ENCODE data around the gene CRYBA2. TPM values are rescaled to one million over a fixed set of nuclear protein-coding genes. Genes with fewer than 3 reads are reported as not detected.

CRYBA2 gene
- total RNA-seq, 1 experiment from 2014 or later: not detected

DNA sequence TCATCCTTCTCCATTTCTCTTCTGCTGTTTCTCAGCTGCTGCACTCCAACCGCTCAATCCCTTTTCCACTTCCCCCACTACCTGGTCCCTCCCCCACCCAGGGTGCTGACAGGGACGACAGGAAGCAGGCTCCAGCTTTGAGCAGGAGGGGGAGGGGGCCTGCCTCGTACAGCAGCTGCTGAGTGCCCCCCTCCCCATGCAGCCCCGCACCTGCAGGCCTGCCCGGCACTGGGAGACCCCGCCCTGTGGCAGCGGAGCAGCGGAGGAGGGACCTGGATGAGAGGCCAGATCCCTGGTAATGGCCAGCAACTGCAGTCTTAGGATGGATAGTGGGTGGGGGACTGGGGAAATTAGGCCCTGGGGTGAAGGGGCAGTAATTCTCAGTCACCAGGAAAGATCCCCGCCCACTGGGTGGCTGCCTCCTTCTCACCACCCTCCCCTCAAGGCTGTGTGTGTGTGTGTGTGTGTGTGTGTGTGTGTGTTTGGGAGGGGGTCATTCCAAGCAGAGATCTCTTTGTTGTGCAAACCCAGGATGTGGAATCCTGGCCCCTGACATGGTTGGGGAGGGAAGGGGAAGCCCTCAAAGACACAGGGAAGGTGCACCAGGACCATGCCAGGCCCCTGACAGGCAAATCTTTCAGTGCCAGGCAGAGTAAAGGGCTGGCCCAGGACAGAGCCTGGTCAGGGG, 6.8 kb upstream of the CRYBA2 start:
- no peak for DNase-seq (ENCODE audit: low read depth)

DNA sequence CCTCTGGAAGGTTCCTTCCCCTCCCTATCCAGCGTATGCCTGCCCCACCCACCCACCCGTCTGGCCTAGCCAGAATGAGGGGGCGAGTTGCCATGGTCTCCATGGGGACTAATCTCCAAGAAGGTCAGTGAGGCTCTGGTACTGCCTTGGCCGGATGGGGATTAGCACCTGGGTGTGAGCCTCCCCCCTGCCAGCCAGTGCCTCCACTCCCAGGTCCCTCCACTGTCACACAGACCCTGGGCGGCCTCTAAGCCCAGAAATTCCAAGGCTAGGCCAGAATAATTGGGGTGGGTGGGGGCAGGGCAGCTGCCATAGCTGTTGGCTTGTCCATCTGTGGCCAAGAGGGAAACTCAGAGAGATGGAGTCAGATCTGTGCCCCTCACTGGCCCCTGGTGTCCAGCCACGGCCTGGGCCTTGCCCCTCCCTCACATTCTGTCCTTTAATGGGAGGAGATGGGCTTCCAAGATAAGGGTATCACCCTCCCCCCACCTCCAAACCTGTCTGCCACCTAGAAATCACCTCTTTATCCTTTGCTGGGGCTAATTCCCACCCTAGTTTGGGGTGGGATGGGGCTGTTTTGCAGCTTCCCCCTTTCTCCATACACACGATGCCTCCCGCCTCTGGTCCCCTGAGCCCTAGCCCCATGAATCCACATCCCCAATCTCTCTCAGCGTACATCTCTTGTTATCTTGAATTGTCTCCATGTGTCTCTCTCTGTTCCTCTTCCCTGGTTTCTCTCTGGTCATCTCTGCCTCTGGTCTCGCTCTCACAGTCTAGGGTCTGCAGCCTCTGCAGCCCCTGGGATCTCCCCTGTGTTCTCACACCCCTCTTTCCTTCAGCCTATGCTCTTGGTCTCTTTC, 6.0 kb upstream of the CRYBA2 start:
- no peak for DNase-seq (ENCODE audit: low read depth)

DNA sequence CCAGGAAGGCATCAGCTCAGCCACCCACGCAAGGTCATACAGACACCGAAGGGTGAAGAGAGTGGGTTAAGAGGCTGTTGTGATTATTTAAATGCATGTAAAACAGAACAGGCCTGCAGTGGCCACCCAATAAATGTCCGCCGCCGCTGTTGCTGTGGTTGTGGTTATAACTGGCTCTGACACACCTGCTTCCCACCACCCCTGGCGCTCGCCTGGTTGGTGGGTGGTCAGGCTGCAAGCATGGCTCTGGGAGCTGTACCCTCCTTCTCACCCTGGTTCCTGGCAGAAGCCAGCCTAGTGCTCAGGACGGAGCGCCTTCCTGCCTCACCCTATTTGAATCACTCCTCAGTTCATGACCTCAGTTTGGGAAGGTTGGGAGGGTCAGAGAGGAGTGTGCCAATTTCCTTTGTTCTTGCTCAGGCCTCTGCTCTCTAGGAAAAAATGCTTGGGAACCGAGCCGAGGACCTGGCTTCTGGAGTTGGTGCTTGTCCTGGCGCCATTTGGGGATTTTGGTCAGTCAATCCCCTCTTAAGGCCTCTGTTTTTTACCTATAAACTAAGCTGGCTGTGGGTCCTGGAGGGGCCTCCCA, 5.3 kb upstream of the CRYBA2 start:
- no peak for DNase-seq (ENCODE audit: low read depth)

DNA sequence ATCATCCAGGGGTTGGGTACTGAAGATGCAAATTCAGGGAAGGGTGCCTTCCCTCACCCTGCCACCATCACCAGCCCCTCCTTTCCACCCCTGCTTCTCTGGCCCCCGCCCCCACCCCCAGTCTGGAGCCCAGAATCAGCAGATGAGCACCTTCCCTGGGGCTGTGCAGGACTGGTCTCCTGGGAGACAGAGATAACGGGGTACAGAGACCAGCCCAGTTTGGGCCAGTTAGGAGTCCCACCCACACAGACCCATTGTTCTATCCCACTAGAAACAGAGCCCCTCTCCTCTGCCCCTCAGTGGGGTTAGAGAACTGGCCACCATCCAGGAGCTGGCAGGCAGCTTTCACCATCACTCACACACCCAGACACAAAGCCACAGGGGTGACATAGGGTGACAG, 4.5 kb upstream of the CRYBA2 start:
- no peak for DNase-seq (ENCODE audit: low read depth)

DNA sequence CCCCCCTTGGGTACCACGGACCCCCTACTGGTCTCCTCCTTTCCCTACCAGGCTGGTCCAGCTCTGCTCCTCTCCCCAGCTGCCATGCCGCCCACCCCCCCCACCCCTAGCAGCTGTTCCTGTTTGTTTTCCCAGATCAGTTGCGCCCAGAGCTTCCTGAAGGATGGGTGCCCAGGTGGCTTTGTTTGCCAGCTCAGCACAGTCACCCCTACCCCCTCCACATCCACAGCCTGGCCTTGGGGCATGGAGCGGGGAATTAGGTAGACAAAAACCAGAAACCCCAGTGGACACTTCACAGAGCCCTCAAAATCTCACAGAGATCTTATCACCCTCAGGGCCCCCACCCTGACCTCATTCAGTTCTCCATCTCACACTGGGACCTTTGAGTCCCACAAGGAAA, 3.7 kb upstream of the CRYBA2 start:
- no peak for DNase-seq (ENCODE audit: low read depth)

DNA sequence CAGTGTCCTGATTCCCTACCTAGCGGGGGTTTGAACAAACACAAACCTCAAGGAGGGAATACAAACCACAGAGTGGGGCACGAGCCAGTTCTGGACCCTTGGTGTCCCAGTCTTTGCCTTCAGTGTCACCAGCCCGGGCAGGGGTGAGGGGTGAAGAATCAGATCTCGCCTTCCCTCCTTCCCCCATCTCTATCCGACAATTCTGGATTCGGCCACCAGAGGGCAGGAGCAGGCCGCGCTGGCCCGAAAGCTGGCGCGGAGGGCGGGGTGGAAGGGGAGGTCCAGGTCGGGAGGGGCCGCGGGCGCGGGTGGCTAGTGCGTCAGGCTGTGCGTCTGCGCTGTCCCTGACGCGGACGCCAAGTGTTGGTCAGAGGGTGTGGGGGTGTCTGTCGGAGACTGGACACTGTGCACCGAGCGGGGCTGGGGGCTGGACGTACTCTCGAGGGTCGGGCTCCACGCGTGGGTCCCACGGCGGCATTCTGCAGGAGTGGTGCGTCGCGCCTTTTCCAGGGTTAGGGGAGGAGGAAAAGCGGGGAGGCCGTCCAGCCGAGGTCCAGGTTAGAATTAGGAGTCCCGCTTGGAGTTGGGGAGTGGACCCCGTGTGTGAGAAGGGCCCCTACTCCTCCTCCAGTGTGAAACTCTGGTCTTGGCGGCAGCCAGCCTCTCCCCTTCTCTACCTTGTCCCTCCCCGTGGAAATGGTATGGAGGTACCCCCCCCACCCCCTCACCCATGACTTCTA, 2.9 kb upstream of the CRYBA2 start:
- peak; percentile 56 for DNase-seq (ENCODE audit: low read depth)

DNA sequence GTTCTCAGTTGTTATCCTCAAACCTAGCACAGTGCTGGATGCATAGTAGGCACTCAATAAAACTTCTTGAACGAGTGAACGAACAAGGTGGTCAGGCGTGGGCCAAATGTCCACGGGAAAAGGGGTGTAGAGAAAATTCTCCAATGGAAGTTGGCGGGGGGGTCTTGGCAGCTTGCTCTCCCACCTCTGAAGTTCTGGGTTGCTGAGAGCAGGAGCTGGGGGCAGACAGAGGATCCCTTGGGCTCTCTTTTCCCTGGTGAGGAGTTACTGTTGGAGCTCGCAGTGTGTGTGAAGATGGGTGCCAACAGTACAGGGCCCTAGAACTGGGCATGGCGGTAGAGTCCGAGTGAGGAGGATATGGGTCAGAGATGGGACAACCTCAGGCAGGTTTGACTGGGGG, 2.3 kb upstream of the CRYBA2 start:
- DNase-seq (ENCODE audit: low read depth): no peak

DNA sequence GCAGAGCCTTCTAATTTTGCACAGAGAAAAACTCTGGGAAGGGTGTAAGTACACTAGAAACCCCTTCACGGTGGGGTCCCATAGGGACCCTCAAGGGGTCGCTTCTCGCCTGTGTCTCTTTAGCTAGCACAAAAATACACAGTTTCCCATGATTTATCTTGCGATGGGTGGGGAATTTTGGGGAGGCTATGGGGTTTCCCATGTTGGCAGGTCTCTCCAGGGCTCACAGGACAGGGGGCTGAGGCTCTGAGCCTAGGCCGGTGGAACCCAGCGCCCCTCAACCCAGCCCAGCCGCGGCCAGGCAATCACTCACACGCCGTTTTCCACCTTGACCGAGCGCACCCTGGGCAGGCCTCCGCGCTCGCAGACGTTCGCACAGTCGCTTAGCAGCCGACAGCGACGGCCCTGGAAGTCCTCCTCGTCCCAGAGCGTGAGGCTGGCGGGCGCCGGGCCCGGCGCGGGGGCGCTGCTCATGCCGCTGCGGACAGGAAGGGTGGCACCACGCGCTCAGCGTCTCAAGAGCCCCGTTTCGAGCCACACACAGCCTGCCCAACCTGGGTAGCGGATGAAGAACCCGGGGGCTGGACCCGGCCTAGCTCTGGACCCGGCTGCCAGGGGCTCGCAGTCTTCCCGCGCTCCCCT, 398 bp downstream of the CRYBA2 start:
- DNase-seq (ENCODE audit: low read depth): no peak

DNA sequence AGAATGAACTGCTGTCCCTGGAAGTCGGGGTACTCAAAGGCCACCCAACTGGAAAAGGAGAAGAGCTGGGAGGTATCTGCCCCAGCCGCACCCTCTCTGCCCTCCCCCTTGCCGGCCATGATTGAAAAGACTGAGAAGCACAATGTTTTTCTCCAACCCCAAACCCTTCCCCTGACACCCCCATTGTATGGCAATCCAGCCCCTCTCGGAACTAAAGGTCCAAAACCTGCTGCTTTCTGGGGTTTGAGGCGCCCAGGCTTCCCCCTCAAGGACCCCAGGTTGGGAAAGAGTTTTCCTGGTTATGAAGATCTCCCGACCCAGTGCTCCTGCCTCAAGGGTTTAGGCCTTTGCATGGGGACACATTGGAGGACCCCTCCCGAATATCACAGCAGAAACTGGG, 1.0 kb downstream of the CRYBA2 start:
- DNase-seq (ENCODE audit: low read depth): no peak

DNA sequence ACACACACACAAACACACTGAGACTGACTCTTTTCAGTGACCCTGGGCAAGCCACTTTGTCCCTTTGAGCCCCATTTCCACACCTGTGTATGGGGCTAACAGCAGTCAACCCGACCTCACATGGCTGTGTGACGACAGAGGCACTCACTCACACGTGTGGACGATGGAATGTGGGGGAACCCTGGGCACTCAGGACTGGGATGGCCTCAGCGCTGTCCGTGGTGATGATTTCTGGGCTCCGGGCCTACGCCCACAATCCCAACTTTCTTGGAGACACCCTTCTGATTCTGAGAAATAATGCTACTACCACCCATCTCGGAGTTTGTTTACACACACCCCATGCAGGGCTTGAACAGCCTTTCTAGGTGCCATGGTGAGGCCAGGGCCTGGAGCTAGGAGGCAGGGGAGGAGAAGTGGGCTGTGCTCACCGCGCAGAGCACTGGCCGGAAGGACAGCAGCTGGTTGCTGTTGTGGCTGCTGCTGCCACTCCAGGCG, 1.5 kb downstream of the CRYBA2 start:
- DNase-seq (ENCODE audit: low read depth): no peak

DNA sequence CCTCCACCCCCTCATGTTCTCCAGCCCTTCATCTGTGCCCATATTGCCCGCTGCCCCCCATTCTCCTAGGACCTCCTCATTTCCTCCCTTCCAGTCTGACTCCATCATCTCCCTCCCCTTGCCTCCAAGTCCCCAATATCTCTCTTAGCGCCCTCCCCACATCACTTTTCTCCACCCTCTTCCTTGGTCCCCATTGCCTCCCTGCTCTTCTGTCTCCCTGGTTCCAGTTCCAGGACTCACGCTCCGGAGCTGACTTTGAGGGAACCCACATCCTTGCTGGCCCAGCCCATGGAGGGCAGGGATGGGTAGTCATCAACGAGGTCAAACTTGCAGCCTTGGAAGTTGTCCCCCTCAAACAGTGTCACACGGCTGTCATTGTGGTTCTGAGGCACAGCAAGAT, 2.6 kb downstream of the CRYBA2 start:
- no peak for DNase-seq (ENCODE audit: low read depth)

DNA sequence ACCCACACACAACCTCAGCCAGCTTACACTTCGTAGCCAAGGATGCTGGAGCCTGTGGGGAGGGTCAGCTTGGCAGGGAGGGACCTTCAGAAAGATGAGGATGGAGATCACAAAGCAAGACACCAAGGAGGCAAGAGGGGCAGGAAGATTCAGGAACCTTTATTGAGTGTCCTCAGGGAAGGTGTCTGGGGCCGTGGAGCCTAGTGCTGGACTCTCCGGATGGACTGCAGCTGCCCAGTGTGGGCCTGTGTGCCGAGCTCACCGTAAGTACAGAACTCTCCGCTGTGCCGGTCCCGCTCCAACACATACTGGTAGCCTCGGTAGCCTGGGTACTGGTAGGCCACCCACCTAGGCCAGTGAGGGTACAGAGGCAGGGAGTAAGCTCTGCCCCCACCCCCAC, 3.2 kb downstream of the CRYBA2 start:
- no peak for DNase-seq (ENCODE audit: low read depth)

DNA sequence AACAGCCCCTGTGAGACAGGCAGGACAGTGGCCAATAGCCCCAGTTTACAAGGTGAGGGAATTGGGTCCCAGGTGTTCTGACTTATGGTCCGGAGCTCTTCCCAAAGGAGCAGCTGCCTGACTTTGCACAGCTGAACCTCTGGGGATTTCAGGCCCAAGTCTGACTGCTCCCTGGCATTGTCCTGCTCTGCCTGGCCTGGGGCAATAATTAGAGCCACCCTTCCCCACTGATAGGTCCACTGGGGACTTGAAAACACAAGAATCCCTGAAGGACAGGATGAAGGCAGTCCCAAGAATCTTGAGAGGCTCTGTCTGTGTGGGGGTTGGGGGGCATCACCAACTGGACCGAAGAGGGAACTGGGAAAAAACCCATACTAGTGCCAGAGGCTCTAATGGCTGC, 4.6 kb downstream of the CRYBA2 start:
- no peak for DNase-seq (ENCODE audit: low read depth)

DNA sequence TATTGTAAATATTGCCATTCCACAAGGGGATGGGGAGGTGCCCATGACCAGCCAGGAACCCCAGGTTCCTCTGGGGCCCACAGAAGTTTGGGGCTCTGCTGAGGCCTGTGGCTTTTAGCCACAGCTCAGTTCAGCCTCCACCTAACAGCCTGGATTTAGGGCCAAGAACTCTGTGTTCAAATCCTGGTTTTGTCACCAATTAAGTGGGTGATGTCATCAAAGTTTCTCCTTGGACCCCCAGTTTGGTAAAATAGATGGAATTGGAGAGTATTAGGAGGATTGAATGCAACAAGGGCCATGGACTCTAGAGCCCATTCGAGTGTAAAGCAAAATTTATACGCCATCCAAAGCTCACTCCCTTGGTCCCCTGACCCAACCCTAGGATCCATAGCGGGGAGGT, 5.1 kb downstream of the CRYBA2 start:
- DNase-seq (ENCODE audit: low read depth): no peak

DNA sequence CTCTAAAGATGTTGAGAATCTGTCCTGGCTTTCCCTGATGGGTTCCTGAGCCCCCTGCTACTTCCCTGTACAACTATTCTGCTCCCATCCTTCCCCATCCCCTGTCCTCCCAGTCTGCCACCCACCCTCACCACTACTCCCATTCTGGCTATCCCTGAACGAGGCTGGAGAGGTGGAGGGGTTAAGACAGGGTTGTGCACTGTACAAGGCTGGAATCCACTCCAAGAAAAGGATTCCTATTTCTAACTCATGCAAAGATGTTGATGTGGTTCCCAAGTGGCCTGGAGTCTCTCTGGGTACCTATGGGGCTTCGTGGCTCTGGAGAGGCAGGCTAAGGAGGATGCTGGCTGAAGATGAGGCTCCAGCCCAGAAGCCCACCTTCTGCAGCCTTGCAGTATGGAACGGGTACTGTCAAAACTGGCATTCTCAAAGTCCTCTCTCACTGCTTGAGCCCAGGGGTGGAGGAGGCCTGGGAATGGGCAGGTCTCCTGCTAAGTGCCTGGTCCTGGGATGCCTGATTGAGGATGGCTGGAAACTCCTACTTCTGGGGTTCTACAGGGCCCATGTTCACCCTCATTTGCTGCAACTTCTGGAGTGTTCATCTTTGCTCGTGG, 7.0 kb downstream of the CRYBA2 start:
- DNase-seq (ENCODE audit: low read depth): no peak

DNA sequence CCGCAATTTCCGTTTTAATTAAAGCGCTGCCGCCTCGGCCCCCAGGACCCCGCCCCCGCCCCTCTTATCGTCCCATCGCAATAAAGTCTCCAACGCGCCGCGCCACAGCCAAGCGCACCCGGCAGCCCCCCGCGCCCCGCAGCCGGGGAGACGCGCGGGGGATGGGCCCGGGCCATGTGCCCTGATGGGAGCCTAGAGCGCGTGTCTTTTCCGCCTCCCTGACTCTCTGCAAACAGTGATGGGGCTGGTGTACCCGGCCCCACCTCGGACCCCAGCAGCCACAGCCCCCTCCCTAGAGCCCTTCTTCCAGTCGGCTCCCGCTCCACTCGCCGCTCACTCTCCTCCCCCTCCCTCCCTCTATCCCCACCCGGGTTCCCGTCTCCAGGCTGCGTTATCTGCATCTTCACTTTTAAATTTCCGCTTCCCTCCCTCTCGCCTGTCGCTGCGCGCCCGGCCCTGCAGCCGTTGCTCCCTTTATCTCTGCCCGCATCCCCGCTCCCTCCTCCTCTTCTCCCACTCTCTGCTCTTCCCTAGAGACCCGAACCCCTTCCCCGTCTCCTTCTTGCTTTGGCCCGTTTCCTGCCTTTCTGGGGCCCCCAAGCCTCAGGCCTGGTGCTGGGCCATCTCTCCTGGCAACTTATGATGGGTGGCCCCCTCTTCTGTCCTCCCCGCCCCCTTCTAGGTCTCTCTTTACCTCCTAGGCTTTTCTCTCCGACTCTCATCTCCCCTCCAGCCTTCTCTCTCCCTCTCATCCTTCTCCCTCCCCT, 7.7 kb downstream of the CRYBA2 start:
- DNase-seq (ENCODE audit: low read depth): no peak

DNA sequence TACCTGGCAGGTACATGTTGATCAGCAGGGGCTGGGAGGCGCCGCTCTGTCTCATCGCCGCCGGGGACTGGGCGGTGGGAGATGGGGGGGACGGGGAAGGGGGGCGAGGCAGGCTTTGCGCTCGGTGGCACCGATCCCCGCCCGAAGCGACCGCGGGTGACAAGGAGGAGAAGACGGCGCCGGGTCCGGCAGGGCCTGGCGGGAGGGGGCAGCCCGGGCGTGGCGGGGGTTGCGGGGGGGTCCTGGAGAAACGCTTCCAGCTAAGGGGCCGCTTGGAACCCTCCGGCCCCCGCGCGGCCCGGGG, 8.2 kb downstream of the CRYBA2 start, which contains the start of gene FEV:
Gene FEV, minus strand, starts transcription at position 164 of the 304 bp plus-strand sequence. Its CDS starts 109 bp downstream, at position 55.
- DNase-seq (ENCODE audit: low read depth): no peak

DNA sequence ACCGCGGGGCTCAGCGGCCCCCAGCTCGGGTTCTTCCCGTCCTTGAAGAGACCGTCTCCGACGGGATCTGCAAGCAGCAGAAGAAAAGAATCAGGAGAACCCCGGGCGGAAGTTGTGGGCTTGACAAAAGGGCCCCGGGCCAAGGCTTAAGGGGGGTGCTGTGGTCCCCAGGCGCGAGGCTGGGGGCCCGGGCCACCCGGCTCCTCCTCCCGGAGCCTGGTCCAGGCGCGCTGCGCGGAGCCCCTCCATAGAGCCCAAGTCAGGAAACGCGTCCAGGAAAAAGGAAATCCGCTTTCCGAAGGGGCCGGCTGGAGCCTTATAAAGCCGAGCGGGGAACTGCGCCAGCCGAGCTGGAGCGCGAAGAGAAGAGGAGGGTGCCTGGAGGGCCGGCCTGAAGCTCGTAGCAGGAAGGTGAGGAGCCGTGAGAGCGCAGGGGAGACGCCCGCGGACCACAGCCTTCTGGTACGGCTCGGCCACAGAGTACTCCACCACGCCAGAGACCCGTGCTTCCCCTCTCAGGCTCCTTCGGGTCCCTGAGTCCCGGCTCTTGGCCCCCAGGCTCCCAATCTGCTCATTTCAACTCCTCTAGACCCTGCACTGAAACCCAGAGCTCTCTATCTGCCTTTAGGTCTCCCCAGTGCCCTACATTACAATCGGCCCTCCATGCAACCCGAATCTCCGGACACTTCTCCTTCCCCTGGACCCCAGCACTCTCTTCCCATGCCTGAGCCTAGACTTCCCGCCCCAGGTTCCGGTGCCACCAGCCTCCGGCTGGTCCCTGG, 8.8 kb downstream of the CRYBA2 start:
- DNase-seq (ENCODE audit: low read depth): no peak

DNA sequence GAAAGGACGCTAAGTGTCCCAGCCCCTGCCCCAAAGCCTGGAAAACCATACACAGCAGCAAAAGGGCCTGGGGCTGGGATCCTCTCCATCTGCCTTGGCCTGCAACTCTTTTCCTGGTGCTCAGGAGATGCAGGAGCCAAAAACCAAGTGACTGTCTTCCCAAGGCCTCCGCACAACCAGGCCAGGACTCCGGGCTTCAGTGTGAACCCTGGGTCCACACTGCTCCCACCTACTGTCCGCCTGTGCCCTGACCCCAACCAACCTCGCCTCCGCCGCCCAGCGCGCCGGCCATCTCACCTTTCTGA, 9.3 kb downstream of the CRYBA2 start:
- DNase-seq (ENCODE audit: low read depth): no peak

Measured in HT1080 (cell line).